HG03066 (cell line): ENCODE data around the gene CILP2.

Source experiments
- ATAC-seq: cut with Tn5 transposase; IDR thresholded peaks from one replicate; pipeline ENCODE4 v1.9.1; 2021; ENCODE audit warnings: low read depth; ENCODE audit not compliant: unreplicated experiment

Gene CILP2

DNA sequence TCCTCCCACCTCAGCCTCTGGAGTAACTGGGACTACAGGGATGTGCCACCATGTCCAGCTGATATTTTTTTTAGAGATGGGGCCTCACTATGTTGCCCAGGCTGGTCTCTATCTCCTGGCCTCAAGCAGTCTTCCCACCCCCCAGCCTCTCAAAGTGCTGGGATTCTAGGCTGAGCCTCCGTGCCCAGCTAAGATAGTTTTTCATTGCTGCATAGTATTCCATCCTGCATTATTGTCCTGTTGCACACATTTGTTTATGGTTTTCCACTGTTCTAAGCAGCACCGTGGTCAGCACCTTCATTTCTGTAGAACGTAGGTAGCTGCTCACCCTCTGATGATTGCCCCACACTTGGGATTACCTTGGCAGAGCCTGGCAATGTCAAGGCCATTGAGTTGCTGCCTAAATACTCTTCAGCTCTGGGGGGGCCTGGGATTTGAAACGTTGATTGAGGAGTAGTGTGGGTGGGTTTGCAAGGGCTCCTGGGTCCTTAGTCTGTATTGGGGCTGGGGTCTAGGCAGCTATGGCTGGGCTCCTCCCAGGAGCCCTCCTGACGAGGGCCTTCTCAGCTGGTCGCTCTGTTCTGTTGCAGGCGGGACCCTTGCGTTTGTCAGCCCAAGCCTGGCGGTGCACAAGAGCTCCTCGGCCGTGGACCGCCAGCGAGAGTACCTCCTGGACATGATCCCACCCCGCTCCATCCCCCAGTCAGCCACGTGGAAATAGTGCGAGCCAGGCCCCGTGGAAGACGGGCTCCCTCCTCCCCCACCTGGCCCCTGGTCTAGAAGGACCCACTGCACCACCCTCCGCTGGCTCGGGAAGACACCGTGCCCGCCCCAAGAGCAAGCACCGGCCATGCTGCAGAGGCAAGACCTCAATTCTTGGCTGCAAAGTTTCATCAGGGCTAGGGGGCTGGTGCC is 33.1 kb upstream of the CILP2 start:
- no peak for ATAC-seq

GRCh38 chr19:19505669-19506326 is 32.3 kb upstream of the CILP2 start:
- ATAC-seq = no peak

- ATAC-seq = no peak
Observed at GRCh38 chr19:19506592-19506991, 31.5 kb upstream of the CILP2 start.

DNA sequence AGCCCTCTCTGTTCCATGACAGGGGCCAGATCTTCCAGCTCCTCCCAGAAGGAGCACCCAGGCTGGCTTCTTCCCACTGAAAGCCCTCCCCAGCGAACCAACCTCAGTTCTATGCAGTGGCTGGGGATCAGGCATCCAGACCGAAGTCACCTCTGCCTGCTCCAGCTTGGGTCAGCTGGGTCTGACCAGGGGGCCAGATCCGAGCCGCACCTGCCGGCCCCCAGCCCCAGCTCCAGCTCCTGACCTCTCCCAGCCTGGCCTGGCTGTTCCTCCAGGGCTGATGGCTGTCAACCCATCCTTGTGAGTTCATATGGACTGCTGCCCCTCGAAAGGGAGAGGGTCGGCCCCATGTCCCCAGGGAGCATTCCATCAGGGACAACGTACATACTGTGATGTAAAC is 30.7 kb upstream of the CILP2 start:
- no peak for ATAC-seq

GRCh38 chr19:19508217-19508616 is 29.8 kb upstream of the CILP2 start:
- no peak for ATAC-seq

DNA sequence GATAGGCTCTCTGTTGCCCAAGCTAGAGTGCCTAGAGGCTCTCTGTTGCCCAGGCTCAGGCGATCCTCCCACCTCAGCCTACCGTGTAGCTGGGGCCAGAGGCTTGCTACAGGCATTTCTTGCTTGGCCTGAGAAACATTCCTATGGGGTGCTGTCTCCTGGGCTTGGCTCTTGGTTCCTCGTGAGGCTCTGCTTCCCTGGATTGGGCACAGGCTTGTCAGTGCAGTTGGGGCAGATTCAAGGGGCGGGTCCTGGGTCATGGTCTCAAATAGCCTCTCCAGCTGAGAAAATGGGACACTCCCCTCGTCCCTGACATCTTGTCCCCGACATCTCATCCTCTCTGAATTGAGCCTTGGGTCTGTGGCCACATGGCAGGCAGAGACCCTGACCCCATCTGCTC is 27.6 kb upstream of the CILP2 start:
- ATAC-seq = no peak

GRCh38 chr19:19513682-19514081 is 24.4 kb upstream of the CILP2 start:
- ATAC-seq = no peak

DNA sequence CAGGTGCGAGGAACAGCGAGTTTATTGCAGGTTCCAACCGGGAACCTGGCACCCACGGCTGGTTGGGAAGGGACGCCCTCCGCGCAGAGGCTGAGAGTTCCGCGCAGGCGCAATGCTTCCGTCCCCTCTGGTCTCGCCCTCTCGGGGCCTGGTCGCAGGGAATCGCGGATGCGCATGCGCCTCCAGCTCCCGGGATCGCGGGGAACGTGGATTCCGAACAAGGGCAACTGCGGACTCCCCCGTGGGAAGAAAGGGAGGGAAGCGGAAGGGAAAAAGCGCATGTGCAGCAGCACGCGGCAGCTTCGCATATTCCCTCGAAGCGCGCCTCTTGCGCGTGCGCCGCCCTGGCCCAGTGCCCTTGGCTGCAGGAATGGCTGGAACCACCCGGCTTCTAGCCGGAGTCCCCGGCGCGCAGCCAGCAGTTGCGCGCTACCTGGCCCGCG is 23.8 kb upstream of the CILP2 start:
- no peak for ATAC-seq

GRCh38 chr19:19514881-19515641 is 23.0 kb upstream of the CILP2 start, which contains the start of gene TSSK6:
TSSK6 (minus strand) TSS chr19:19515548; CDS start chr19:19515427, 121 bp downstream.
- ATAC-seq = no peak

GRCh38 chr19:19515642-19516519 is 22.2 kb upstream of the CILP2 start, which contains the start of gene NDUFA13:
NDUFA13 (plus strand) TSS chr19:19516225; CDS start chr19:19516239, 14 bp downstream.
- ATAC-seq = peak; percentile 88

GRCh38 chr19:19517235-19517619 is 20.8 kb upstream of the CILP2 start:
- ATAC-seq = no peak

DNA sequence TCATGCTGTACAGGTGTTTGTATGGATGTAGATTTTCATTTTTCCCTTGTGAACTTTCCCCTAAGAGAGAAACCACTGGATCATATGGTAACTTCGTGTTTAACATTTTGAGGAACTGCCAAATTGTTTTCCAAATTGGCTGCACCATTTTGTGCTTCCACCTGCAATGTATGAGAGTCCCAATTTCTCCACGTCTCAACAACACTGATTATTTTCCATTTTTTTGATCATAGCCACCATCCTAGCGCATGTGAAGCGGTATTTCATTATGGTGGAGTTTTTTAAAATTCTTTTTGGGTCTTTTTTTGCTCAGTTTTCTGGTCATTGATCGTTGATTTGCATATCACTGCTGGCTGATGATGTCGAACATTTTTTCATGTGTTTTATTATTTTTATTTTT is 17.1 kb upstream of the CILP2 start:
- no peak for ATAC-seq

DNA sequence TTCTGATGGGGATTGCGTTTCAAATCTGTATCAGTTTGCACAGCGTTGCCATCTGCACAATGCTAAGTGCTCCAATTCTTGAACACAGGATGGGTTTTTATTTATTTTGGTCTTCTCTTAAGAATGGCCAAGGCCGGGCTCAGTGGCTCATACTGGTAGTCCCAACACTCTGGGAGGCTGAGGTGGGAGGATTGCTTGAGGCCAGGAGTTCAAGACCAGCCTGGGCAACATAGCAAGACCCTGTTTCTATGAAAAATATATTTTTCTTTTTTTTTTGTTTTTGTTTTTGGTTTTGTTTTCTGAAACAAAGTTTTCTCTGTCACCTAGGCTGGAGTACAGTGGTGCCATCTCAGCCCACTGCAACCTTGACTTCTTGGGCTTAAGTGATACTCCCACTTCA is 14.9 kb upstream of the CILP2 start:
- ATAC-seq = no peak

GRCh38 chr19:19524053-19524452 is 14.0 kb upstream of the CILP2 start:
- ATAC-seq = no peak

DNA sequence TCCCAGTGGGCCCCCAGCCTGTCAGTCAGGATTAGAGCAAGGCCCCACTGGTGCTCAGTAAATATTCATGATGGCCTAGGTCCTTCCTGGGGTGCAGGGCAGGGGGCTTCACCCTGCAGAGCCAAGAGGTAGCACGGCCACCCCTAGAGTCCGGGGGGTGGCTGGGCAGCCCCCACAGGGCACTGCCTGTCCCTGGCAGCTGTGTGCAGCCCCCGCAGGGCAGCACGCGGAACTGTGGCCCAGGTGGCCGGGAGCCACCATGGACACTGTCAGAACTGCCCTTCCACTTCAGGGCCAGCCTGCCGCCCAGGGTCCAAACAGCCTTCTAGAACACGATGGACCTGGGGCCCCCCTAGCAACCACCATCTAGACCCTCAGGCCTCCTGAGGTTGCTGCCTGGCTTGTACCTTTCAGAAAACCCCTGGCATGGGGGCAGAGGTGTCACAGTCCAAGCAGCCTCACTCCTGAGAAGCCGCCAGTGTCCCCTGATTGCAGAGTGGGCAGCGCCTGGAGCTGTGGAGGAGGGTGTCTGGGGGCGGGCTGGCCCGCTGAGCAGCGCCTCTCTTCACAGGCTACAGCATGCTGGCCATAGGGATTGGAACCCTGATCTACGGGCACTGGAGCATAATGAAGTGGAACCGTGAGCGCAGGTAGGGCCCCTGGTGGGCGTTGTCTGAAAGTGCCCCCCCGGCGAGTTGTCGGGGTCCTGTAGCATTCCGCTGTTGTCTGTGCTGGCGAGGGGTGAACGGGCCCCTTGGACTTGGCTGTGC is 12.3 kb upstream of the CILP2 start:
- no peak for ATAC-seq

GRCh38 chr19:19526581-19527370 is 11.3 kb upstream of the CILP2 start:
- ATAC-seq = no peak

DNA sequence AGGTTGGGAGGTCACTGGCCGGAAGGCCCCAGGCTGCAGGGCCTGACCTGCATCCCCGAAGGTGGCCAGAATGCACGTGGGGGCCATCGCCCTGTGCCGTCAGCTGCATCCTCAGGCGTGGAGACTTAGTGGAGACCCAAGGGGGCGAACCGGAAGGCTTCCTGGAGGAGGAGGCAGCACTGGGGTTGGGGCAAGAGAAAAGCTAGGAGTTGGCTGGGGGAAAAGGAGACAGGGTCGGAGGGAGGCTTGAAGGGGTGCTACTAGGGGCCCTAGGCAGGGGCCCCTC is 10.8 kb upstream of the CILP2 start:
- ATAC-seq = no peak

DNA sequence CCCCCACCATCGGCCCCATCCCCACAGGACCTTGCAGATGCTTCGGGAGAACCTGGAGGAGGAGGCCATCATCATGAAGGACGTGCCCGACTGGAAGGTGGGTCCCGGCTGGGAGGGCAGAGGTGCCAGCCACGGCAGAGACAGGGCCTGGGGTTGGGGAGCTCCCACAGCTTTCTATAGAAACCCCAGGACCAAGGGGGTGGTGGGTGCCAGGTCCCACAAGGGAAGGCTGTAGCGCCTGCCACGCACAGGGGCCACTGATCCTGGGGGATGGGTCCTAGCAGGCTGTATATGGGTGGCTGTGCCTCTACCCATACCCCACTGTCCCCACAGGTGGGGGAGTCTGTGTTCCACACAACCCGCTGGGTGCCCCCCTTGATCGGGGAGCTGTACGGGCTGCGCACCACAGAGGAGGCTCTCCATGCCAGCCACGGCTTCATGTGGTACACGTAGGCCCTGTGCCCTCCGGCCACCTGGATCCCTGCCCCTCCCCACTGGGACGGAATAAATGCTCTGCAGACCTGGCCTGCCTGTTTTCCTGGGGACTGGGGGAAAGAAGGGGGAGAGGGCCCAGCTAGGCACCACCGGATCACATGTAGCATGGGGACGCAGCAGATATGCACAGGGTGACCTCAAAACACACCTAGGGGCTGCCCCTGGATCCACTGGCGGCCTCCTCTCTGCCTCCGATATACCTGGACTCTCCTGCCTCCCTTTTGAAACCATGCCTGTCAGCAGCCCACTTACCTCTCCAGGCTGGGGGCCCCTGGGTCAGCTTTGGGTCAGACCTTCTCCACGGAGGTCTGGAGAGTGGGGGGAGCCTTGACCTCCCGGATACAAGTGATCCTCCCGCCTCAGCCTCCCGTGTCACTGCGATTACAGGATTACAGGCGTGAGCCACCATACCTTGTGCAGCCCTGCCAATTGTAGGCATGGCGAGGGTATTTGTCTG is 10.1 kb upstream of the CILP2 start:
- no peak for ATAC-seq
